Right lobe of liver (tissue), 4 donors: ENCODE data around the gene RAVER2.

Experiments used
- CTCF ChIP-seq, 4 donors: fragments of 200-600 bp in 3 of 4; fragments of 450-650 bp in 1 of 4; IDR thresholded peaks; one replicate each; pipeline versions ENCODE4 v1.5.1 to v1.8.0; 2016 to 2022; ENCODE audit warnings: antibody characterized with exemption in 4 of 4, mild to moderate bottlenecking in 2 of 4
- POLR2A ChIP-seq: fragments of 450-650 bp; IDR thresholded peaks from one replicate; pipeline ENCODE4 v1.6.1; 2017; ENCODE audit warnings: antibody characterized with exemption, mild to moderate bottlenecking
- donor health status: DM: no; HTN: no; CAD: no.
- donor health status: DM: no; HTN: no; CAD: no.
- donor health status: DM: no; HTN: yes; CAD: no.

GRCh38 chr1:64846573-64847430, 101.9 kb downstream of the RAVER2 start:
- no peak for TF ChIP-seq POLR2A
- no peak for TF ChIP-seq CTCF (IDR thresholded peaks at IDR 0.05)
